GM12878 (cell line): ENCODE measurements around the gene WNT16.

ENCODE experiments used
- CREB1 ChIP-seq: IDR thresholded peaks from 2 replicates; pipeline ENCODE4 v1.6.1; 2012; ENCODE audit warnings: low read depth, mild to moderate bottlenecking, inconsistent platforms
- ZNF384 ChIP-seq: IDR thresholded peaks from 2 replicates; pipeline ENCODE4 v1.6.1; 2012; ENCODE audit warnings: low read depth, mild to moderate bottlenecking, low read length, improper control_type of control experiment, borderline replicate concordance
- TF ChIP-seq, protein P1 (sequence below): IDR thresholded peaks from 2 replicates; pipeline ENCODE4 v1.6.1; 2011; ENCODE audit warnings: mild to moderate bottlenecking, low read depth, low read length, moderate library complexity; ENCODE audit not compliant: insufficient replicate concordance
- TF ChIP-seq, protein P2 (sequence below): IDR thresholded peaks from 2 replicates; pipeline ENCODE4 v1.6.1; 2011; ENCODE audit warnings: low read depth, mild to moderate bottlenecking, low read length, moderate library complexity, borderline replicate concordance; ENCODE audit errors: extremely low read depth
- TF ChIP-seq, protein P3 (sequence below): IDR thresholded peaks from 2 replicates; pipeline ENCODE4 v1.6.1; 2012; ENCODE audit warnings: mild to moderate bottlenecking, low read depth, low read length
- TF ChIP-seq, protein P4 (sequence below), 3 experiments: IDR thresholded peaks in 2 of 3; conservative IDR thresholded peaks in 1 of 3; 2 replicates each; pipeline ENCODE4 v1.5.1; 2011; ENCODE audit warnings: low read depth in 3 of 3, low read length in 3 of 3, mild to moderate bottlenecking in 3 of 3, control low read depth in 2 of 3, moderate library complexity in 2 of 3, inconsistent platforms in 1 of 3, mixed read lengths in 1 of 3; ENCODE audit not compliant: control insufficient read depth in 2 of 3, insufficient read depth in 1 of 3; ENCODE audit errors: extremely low read depth in 1 of 3

DNA sequence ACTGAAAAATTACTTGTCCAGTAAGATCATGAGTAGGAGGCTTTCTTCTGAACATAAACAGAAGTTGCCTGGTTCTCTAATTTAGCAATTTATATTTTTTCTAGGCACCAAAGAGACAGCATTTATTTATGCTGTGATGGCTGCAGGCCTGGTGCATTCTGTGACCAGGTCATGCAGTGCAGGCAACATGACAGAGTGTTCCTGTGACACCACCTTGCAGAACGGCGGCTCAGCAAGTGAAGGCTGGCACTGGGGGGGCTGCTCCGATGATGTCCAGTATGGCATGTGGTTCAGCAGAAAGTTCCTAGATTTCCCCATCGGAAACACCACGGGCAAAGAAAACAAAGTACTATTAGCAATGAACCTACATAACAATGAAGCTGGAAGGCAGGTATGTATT is 2.8 kb downstream of the WNT16 start:
- TF ChIP-seq ZNF384 = no peak
- TF ChIP-seq CREB1 = no peak
- TF ChIP-seq, protein P1, sequence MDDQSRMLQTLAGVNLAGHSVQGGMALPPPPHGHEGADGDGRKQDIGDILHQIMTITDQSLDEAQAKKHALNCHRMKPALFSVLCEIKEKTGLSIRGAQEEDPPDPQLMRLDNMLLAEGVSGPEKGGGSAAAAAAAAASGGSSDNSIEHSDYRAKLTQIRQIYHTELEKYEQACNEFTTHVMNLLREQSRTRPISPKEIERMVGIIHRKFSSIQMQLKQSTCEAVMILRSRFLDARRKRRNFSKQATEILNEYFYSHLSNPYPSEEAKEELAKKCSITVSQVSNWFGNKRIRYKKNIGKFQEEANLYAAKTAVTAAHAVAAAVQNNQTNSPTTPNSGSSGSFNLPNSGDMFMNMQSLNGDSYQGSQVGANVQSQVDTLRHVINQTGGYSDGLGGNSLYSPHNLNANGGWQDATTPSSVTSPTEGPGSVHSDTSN = no peak
- TF ChIP-seq, protein P2, sequence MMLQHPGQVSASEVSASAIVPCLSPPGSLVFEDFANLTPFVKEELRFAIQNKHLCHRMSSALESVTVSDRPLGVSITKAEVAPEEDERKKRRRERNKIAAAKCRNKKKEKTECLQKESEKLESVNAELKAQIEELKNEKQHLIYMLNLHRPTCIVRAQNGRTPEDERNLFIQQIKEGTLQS = no peak
- TF ChIP-seq, protein P3, sequence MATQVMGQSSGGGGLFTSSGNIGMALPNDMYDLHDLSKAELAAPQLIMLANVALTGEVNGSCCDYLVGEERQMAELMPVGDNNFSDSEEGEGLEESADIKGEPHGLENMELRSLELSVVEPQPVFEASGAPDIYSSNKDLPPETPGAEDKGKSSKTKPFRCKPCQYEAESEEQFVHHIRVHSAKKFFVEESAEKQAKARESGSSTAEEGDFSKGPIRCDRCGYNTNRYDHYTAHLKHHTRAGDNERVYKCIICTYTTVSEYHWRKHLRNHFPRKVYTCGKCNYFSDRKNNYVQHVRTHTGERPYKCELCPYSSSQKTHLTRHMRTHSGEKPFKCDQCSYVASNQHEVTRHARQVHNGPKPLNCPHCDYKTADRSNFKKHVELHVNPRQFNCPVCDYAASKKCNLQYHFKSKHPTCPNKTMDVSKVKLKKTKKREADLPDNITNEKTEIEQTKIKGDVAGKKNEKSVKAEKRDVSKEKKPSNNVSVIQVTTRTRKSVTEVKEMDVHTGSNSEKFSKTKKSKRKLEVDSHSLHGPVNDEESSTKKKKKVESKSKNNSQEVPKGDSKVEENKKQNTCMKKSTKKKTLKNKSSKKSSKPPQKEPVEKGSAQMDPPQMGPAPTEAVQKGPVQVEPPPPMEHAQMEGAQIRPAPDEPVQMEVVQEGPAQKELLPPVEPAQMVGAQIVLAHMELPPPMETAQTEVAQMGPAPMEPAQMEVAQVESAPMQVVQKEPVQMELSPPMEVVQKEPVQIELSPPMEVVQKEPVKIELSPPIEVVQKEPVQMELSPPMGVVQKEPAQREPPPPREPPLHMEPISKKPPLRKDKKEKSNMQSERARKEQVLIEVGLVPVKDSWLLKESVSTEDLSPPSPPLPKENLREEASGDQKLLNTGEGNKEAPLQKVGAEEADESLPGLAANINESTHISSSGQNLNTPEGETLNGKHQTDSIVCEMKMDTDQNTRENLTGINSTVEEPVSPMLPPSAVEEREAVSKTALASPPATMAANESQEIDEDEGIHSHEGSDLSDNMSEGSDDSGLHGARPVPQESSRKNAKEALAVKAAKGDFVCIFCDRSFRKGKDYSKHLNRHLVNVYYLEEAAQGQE = no peak
- TF ChIP-seq, protein P4, sequence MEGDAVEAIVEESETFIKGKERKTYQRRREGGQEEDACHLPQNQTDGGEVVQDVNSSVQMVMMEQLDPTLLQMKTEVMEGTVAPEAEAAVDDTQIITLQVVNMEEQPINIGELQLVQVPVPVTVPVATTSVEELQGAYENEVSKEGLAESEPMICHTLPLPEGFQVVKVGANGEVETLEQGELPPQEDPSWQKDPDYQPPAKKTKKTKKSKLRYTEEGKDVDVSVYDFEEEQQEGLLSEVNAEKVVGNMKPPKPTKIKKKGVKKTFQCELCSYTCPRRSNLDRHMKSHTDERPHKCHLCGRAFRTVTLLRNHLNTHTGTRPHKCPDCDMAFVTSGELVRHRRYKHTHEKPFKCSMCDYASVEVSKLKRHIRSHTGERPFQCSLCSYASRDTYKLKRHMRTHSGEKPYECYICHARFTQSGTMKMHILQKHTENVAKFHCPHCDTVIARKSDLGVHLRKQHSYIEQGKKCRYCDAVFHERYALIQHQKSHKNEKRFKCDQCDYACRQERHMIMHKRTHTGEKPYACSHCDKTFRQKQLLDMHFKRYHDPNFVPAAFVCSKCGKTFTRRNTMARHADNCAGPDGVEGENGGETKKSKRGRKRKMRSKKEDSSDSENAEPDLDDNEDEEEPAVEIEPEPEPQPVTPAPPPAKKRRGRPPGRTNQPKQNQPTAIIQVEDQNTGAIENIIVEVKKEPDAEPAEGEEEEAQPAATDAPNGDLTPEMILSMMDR (IDR thresholded peaks at IDR 0.05 in 2 of 3, conservative IDR thresholded peaks at IDR 0.05 in 1 of 3; ENCODE audit: control insufficient read depth in 2 of 3, extremely low read depth in 1 of 3, insufficient read depth in 1 of 3, low read depth in 3 of 3, low read length in 3 of 3) = no peak
